Activated naive CD8-positive, alpha-beta T cell treated with anti-CD3 and anti-CD28 coated beads for 36 hours (primary cell): ENCODE data around the gene KLF1. TPM values are rescaled to one million over a fixed set of nuclear protein-coding genes. Genes with fewer than 3 reads are reported as not detected.
A peak's percentile ranks its signal among the peaks of the same experiment; 100 is the strongest.
"Not testable (repeated sequence)": the region's sequence is repeated elsewhere in the genome, so short reads cannot be mapped to it uniquely, and the experiment has no call there.

Source experiments
- DNase-seq: peaks from one replicate; pipeline ENCODE4 v3.0.0; 2021
- H3K27ac Mint-ChIP-seq: one replicate; pipeline ENCODE4 v1.8.0; 2022; ENCODE audit warnings: mild to moderate bottlenecking, moderate library complexity, mixed read lengths
- H3K27me3 Mint-ChIP-seq: one replicate; pipeline ENCODE4 v1.8.0; 2022; ENCODE audit warnings: mild to moderate bottlenecking, mixed read lengths
- H3K36me3 Mint-ChIP-seq: one replicate; pipeline ENCODE4 v1.8.0; 2021; ENCODE audit warnings: mild to moderate bottlenecking, mixed read lengths
- H3K4me1 Mint-ChIP-seq: one replicate; pipeline ENCODE4 v1.8.0; 2021; ENCODE audit warnings: mixed read lengths
- H3K4me3 Mint-ChIP-seq: one replicate; pipeline ENCODE4 v1.8.0; 2022; ENCODE audit warnings: mild to moderate bottlenecking, moderate library complexity, mixed read lengths
- H3K9me3 Mint-ChIP-seq: one replicate; pipeline ENCODE4 v1.8.0; 2022; ENCODE audit warnings: mixed read lengths
- total RNA-seq, 2 experiments: library from RNA; stranded (reverse); gene quantifications; one replicate each; pipeline ENCODE4 v1.2.3, GENCODE V29; 2021

Gene KLF1
- total RNA-seq, 2 experiments from 2014 or later = 0.34 to 0.39 TPM

DNA sequence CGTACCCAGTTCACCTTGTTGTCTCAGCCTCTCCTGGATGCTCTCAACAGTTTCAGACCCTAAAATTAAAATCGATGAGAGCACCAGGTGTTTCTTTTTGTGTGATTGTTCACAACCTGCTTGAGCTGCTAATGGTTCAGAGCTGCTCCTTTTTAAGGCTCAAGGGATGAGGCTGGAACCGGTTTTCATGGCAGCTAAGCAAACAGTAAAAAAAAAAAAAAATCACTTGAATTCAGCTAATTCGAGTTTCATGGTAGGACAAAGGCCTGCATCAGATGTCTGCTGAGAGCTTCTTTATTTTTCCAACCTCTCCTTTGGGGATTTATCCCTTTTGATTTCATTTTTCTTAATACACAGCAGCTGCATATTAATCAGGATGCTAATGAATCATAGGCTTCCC lies 25.6 kb upstream of the KLF1 start:
- peaks cover 16% of the 10 kb centered on the region for H3K4me1 Mint-ChIP-seq
- H3K27me3 Mint-ChIP-seq = no peaks in the 10 kb centered on the region
- no peak overlapping the region for H3K4me3 Mint-ChIP-seq
- no peak for DNase-seq
- H3K36me3 Mint-ChIP-seq = no peaks in the 10 kb centered on the region
- H3K27ac Mint-ChIP-seq = no peak overlapping the region
- H3K9me3 Mint-ChIP-seq = no peaks in the 10 kb centered on the region

DNA sequence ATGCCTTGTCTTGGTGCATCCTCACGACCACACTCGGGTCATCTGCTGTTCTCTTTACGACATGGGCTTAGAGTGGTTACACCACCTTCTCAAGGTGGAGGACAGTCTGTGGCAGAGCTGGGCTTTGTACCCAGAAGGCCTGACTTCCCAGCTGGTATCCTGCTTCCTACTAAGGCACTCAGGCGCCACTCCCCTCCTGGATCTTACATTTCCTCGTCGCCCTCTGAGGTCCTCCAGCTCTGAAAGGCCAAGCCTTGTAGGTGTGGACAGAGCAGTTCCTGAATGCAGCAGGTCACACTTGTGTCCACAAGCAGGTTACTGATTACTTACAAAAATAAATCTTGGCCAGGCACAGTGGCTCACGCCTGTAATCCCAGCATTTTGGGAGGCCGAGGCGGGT lies 20.2 kb upstream of the KLF1 start:
- Mint-ChIP-seq H3K27ac (no peak overlapping the region), H3K27me3 (no peaks in the 10 kb centered on the region)

DNA sequence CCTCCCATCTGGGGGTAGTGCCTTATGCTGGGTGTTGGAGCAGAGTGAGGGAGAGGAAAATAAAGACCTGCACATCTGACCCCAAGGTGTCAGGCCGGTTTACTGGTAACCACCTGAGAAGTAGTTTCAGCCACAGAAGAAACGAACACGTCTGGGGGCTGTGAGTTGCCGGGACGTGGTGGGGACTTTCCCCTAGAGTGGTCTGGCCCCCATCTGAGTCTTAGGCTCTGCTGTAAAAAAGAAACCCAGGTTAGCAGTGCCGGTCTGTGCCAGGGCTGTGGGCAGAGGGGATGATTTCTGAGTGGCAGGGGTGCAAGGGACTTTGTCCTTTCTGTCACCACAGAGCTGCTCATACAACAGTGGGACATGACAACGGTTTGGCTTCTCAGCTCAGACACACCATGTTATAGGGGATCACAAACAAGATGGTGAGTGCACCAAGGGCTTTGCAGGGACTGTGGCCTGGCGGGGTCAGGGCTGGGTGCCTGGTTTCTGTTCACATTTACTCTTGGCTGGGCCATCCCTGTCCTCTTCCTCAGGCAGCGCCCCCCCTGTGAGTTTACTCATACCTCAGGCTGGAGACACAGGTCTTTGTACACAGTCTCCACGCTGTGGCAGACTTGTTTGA lies 13.0 kb upstream of the KLF1 start:
- Mint-ChIP-seq H3K4me3 (peak overlapping the region; percentile 14), H3K27ac (peak overlapping the region; percentile 72), H3K9me3 (no peaks in the 10 kb centered on the region), H3K36me3 (peaks cover 8% of the 10 kb centered on the region), H3K27me3 (no peaks in the 10 kb centered on the region), H3K4me1 (peaks cover 14% of the 10 kb centered on the region)
- peak; percentile 63 for DNase-seq

More for the DNA sequence above, 20.2 kb upstream of the KLF1 start:
- Mint-ChIP-seq H3K4me3 (no peak overlapping the region), H3K36me3 (peaks cover 2% of the 10 kb centered on the region), H3K4me1 (no peaks in the 10 kb centered on the region), H3K9me3 (no peaks in the 10 kb centered on the region)
- DNase-seq = no peak

DNA sequence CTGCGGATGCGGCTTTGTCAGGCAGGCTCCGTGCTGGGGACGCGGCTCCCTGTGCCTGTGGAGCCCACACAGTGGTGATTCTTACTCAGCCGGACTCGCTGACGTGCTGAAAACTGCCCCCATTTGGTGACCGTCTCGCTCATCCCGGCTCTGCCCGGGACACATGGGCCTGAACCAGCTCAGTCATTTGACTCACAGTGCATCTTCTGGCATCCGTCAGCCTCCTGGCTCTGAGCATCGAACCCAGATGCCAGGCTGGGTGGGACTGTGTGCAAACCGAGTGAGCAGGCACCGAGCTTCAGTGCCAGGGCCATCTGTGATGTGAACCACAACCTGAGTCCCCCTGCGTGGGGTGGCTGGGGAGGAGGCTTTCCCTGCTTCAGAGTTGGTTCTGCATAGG lies 9.5 kb upstream of the KLF1 start:
- Mint-ChIP-seq H3K27me3 (no peaks in the 10 kb centered on the region), H3K27ac (no peak overlapping the region), H3K4me1 (peaks cover 26% of the 10 kb centered on the region), H3K36me3 (peaks cover 19% of the 10 kb centered on the region), H3K9me3 (no peaks in the 10 kb centered on the region), H3K4me3 (no peak overlapping the region)
- no peak for DNase-seq

DNA sequence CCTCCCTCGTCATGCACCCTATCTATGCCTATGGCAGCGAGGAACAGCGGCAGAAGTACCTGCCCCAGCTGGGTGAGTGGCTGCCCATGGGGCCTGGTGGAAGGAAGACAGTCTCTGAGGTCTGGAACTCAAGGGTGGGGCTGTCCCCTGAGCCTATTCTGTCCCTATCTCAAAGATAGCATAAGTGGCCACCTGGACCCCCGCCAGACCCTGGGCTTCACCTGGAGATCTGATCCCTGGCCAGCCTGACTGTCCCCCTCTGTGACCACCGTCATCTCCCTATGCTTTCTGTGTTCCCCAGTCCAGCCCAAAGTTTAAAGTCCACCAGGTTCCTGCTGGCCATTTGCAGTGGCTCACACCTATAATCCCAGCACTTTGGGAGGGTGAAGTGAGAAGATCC lies 6.6 kb upstream of the KLF1 start:
- no peaks in the 10 kb centered on the region for H3K27me3 Mint-ChIP-seq
- no peaks in the 10 kb centered on the region for H3K9me3 Mint-ChIP-seq
- H3K27ac Mint-ChIP-seq = no peak overlapping the region
- no peak overlapping the region for H3K4me3 Mint-ChIP-seq
- H3K4me1 Mint-ChIP-seq = peaks cover 19% of the 10 kb centered on the region
- no peak for DNase-seq
- peaks cover 16% of the 10 kb centered on the region for H3K36me3 Mint-ChIP-seq

DNA sequence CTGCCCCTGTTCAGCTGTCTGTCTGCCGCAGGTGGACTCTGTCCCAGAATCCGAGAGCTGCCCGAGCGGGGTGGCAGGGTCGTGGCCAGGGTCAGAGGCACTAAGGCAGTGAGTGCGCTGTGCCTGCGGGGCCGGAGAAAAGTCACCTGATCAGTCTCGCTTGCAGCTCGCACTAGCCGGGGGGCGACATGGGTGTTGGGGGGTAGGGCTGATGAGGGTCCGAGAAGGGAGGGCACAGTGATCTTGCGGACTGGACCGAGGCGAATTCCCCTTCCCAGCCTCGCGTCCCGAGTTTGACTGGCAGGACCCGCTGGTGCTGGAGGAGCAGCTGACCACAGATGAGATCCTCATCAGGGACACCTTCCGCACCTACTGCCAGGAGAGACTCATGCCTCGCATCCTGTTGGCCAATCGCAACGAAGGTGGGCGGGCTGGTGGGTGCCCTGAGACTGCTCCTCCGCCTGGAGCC lies 4.6 kb upstream of the KLF1 start:
- H3K9me3 Mint-ChIP-seq = no peaks in the 10 kb centered on the region
- no peaks in the 10 kb centered on the region for H3K27me3 Mint-ChIP-seq
- peak overlapping the region; percentile 94 for H3K27ac Mint-ChIP-seq
- H3K36me3 Mint-ChIP-seq = peaks cover 16% of the 10 kb centered on the region
- H3K4me3 Mint-ChIP-seq = peak overlapping the region; percentile 97
- DNase-seq = peak; percentile 40
- H3K4me1 Mint-ChIP-seq = peaks cover 19% of the 10 kb centered on the region

DNA sequence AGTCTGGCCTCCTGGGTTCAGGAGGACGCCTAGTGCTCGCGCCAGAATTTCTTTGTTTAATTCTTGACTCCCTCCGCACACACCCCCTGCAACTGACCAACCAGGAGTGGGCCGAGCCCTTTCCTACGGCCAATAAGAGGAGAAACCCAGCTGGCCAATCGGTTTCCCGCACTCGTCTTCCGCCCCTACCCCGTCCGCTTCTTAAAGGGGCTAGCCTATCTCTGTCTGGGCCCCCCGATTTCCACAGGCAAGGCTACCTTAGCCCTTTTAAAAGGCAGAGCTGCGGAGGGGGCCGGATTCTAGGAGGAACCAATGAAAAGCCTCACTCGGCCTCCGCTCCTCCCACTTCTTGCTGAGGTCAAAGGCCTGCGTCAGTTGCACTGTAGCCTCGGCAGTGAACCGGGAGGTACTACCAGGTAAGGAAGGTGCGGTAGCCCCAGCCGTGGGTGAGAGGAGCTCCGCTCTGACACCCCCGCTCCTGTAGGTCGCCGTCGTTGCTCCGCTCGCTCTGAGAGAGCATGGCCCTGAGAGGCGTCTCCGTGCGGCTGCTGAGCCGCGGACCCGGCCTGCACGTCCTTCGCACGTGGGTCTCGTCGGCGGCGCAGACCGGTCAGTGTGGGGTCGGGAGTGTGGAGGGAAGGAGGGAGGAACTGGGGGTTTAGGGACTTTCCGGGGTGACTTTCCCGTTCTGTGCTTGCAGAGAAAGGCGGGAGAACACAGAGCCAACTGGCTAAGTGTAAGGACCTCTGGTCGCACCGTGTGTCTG lies 4.0 kb upstream of the KLF1 start, which contains the start of gene GCDH:
Gene GCDH, plus strand, starts transcription at position 374 of the 766 bp plus-strand sequence. Its CDS starts 145 bp downstream, at position 519.
- no peaks in the 10 kb centered on the region for H3K9me3 Mint-ChIP-seq
- H3K27ac Mint-ChIP-seq = peak within 1 kb of the TSS; percentile 94
- peaks cover 16% of the 10 kb centered on the region for H3K36me3 Mint-ChIP-seq
- peak; percentile 95 for DNase-seq
- peak within 1 kb of the TSS; percentile 97 for H3K4me3 Mint-ChIP-seq
- no peaks in the 10 kb centered on the region for H3K27me3 Mint-ChIP-seq
- H3K4me1 Mint-ChIP-seq = peaks cover 23% of the 10 kb centered on the region

DNA sequence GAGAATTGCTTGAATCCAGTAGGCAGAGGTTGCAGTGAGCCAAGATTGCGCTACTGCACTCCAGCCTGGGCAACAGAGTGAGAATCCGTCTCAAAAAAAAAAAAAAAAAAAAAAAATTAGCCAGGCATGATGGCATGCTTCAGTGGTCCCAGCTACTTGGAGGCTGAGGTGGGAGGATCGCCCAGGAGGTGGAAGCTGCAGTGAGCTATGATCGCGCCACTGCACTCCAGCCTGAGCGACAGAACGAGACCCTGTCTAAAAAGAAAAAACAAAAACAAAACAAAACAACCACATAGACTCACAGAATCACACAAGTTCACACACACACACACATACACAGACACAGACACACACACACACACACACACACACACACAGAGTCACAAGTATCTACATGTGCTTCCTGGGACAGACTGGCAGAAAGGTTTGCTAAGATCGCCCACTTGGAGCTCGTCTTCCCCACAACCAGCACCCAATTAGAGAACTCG lies 3.3 kb upstream of the KLF1 start:
- Mint-ChIP-seq H3K4me1 (peaks cover 24% of the 10 kb centered on the region), H3K27ac (peak overlapping the region; percentile 94), H3K36me3 (peaks cover 16% of the 10 kb centered on the region), H3K4me3 (peak overlapping the region; percentile 97)
- H3K9me3 Mint-ChIP-seq, DNase-seq, H3K27me3 Mint-ChIP-seq: not testable (repeated sequence)

DNA sequence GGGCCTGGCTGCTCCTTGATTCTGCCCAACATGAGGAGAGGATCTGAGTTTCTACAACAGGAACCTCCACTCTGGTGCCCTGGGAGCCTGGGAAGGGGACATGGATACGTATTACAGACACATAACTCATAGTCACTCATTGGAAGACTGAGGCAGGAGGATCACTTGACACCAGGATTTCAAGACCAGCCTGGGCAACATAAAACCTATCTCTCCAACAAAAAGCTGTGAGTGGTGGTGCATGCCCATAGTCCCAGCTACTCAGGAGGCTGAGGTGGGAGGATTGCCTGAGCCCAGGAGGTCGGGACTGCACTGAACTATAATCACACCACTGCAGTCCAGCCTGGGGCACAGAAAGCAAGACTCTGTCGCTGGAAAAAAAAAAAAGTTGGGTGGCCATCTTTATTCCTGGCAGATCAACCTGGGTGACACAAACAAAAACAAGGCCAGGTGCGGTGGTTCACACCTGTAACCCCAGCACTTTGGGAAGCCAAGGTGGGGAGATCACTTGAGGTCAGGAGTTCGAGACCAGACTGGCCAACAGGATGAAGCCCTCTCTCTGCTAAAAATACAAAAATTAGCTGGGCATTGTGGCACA lies 1.1 kb upstream of the KLF1 start:
- Mint-ChIP-seq H3K27ac (no peak overlapping the region), H3K4me3 (no peak overlapping the region), H3K4me1 (peaks cover 27% of the 10 kb centered on the region), H3K27me3 (no peaks in the 10 kb centered on the region), H3K9me3 (peaks cover 4% of the 10 kb centered on the region), H3K36me3 (peaks cover 4% of the 10 kb centered on the region)
- no peak for DNase-seq

DNA sequence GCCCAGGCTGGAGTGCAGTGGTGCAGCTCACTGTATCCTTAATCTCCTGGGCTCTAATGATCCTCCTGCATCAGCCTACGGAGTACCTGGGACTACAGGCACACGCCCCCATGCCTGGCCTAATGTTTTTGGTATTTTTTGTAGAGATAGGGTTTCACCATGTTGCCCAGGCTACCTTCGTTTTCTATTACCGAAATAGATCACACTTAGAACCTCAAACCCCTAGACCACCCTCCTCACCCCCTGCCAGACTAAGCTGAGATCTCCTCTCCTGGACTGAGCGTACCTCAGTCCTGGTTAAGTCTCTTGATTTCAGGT lies 391 bp downstream of the KLF1 start:
- H3K27ac Mint-ChIP-seq = peak overlapping the region; percentile 58

DNA sequence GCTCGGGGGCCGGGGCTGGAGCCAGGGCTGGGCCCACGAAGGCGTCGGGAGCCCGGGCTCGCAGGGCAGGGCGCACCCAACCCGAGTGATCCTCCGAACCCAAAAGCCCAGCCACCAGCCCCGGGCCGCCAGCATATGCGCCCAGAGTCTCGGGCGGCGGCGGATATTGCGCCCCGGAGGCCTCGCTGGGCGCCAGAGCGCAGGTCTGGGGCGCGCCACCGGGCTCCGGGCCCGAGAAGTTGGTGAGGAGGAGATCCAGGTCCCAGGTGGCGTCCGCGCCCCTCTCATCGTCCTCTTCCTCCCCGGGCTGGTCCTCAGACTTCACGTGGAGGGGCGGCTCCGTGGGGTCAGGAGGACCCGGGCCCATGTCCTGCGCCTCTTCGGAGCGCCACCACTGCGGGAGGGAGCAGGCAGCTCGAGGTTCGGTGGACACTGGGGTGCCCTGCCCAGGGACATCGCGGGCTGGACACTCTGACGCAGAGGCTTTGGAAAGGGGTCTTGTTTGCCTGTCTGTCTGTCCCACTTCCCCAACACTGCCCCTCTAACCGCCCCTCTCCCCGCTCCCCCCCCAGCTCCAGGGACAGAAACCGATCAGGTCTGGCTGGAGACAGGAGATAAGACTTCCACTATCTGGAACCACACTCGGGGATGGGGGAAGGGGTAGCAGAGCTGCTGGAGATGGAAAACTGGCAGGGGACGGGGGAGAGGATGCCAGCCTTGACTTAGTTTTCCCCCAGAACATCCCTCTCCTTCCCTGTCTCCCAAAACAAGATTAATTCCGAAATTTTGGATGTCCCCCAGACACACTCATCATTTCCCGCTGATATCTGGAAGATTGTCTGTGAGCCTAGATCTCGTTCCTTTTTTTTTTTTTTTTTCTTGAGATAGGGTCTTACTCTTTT lies 1.0 kb downstream of the KLF1 start:
- Mint-ChIP-seq H3K36me3 (peaks cover 2% of the 10 kb centered on the region), H3K27ac (peak overlapping the region; percentile 58), H3K27me3 (no peaks in the 10 kb centered on the region), H3K4me3 (peak overlapping the region; percentile 64), H3K9me3 (peaks cover 4% of the 10 kb centered on the region), H3K4me1 (peaks cover 23% of the 10 kb centered on the region)
- no peak for DNase-seq

More for the DNA sequence above, 391 bp downstream of the KLF1 start:
- Mint-ChIP-seq H3K4me3 (peak overlapping the region; percentile 64), H3K4me1 (peaks cover 25% of the 10 kb centered on the region), H3K27me3 (no peaks in the 10 kb centered on the region), H3K36me3 (peaks cover 4% of the 10 kb centered on the region), H3K9me3 (peaks cover 4% of the 10 kb centered on the region)
- DNase-seq = no peak

DNA sequence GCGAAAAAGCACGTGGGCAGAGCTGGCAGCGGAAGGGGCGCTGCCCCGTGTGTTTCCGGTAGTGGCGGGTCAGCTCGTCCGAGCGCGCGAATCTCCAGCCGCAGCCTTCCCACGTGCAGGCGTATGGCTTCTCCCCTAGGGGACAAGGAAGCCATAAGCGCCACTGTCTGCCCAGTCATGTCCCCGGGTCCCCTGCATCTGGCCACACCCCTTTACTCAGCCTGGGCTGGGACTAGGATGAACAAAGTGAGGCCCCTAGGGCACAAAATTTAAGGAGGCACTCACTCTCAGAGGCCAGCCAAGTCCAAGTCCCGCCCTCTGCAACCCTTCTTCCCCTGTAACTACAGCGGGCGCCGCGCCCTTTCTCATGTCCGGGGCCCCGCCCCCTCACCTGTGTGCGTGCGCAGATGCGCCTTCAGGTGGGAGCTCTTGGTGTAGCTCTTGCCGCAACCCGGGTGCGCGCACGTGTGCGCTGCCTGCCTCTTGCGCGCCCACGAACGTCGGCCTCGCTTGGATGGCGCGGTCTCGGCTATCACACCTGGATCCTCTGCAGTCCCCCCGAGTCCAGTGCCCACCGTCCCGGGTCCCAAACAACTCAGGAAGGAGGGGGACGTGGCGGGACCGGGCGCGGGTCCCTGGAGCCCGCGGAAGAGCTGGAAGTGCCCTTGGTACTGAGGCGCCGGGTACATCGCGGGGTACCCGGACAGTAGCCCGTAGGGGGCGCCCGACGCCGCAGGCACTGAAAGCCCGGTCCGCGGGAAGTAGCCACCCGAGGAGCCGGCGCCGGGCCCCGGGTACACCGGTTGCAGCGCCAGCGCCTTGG lies 1.9 kb downstream of the KLF1 start:
- peak overlapping the region; percentile 88 for H3K27ac Mint-ChIP-seq
- peak overlapping the region; percentile 83 for H3K4me3 Mint-ChIP-seq
- H3K9me3 Mint-ChIP-seq = peaks cover 4% of the 10 kb centered on the region
- H3K27me3 Mint-ChIP-seq = no peaks in the 10 kb centered on the region
- H3K36me3 Mint-ChIP-seq = peaks cover 2% of the 10 kb centered on the region
- peak; percentile 96 for DNase-seq
- peaks cover 24% of the 10 kb centered on the region for H3K4me1 Mint-ChIP-seq

DNA sequence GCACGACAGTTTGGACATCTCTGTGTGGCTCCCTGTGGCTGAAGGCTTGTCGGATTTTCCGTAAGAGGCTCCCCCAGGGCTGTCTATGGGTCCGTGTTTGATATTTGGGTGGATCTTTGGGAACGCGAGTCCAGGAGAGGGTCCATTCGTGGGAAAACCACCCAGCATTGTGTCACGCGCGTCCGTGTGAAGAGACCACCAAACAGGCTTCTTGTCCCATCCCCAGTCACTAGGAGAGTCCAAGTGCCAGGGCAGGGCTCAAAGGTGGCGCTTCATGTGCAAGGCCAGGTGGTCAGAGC lies 2.4 kb downstream of the KLF1 start:
- H3K27me3 Mint-ChIP-seq = no peaks in the 10 kb centered on the region
- H3K4me1 Mint-ChIP-seq = peaks cover 28% of the 10 kb centered on the region
- H3K27ac Mint-ChIP-seq = peak overlapping the region; percentile 88
- no peak for DNase-seq
- peak overlapping the region; percentile 83 for H3K4me3 Mint-ChIP-seq
- peaks cover 2% of the 10 kb centered on the region for H3K36me3 Mint-ChIP-seq
- peaks cover 4% of the 10 kb centered on the region for H3K9me3 Mint-ChIP-seq

DNA sequence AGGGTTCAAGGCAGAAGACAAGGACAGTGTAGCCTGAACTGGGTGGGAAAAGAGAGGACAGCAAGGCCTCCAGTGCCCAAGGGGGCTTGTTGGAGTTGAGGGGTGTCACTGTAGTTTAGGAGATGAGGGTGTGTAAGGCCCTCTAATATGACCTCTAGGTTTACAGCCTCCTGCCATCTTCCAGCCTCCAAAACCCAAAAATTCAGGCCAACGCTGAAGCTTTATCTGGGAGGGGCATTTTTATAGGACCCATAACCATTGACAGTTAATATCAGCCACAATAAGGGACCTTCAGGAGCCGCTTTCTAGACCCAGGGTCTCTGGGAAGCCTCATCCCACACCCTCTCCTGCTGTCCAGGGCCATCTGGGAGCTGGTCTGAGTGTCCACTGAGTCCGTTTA lies 2.8 kb downstream of the KLF1 start:
- Mint-ChIP-seq H3K27me3 (no peaks in the 10 kb centered on the region), H3K4me1 (peaks cover 28% of the 10 kb centered on the region), H3K4me3 (no peak overlapping the region), H3K9me3 (peaks cover 4% of the 10 kb centered on the region), H3K36me3 (peaks cover 2% of the 10 kb centered on the region), H3K27ac (no peak overlapping the region)
- no peak for DNase-seq
